ENCODE results near the gene FBXO17. TPM values are rescaled to one million over a fixed set of nuclear protein-coding genes. Genes with fewer than 3 reads are reported as not detected.
A peak's percentile ranks its signal among the peaks of the same experiment; 100 is the strongest.

FBXO17 gene
- total RNA-seq, 1 donor from 2014 or later, result 44.9 TPM

DNA sequence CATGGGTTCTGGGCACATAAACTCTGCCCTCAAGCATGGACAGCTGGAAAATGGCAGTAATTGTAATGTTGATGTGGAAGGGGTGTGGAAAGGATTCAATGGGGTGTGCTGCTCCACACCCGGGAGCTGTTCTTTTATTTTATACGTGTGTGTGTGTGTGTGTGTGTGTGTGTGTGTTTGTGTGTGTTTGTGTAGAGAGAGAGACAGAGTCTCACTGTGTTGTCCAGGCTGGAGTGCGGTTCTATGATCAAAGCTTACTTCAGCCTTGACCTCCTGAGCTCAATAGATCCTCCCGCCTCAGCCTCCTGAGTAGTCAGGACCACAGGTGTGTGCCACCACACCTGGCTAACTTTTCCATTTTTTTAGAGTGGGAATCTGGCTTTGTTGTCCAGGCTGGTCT, 42.0 kb downstream of the FBXO17 start:
- Mint-ChIP-seq H3K27ac (ENCODE audit: unreplicated experiment) (no peak overlapping the region), H3K4me3 (ENCODE audit: unreplicated experiment) (no peak overlapping the region), H3K36me3 (ENCODE audit: unreplicated experiment) (peaks cover 12% of the 10 kb centered on the region), H3K9me3 (ENCODE audit: unreplicated experiment) (peaks cover 6% of the 10 kb centered on the region), H3K4me1 (ENCODE audit: unreplicated experiment) (peaks cover 22% of the 10 kb centered on the region), H3K27me3 (ENCODE audit: unreplicated experiment) (no peaks in the 10 kb centered on the region)
- no peak for DNase-seq (ENCODE audit: extremely low spot score, unreplicated experiment)
- TF ChIP-seq, protein P1, sequence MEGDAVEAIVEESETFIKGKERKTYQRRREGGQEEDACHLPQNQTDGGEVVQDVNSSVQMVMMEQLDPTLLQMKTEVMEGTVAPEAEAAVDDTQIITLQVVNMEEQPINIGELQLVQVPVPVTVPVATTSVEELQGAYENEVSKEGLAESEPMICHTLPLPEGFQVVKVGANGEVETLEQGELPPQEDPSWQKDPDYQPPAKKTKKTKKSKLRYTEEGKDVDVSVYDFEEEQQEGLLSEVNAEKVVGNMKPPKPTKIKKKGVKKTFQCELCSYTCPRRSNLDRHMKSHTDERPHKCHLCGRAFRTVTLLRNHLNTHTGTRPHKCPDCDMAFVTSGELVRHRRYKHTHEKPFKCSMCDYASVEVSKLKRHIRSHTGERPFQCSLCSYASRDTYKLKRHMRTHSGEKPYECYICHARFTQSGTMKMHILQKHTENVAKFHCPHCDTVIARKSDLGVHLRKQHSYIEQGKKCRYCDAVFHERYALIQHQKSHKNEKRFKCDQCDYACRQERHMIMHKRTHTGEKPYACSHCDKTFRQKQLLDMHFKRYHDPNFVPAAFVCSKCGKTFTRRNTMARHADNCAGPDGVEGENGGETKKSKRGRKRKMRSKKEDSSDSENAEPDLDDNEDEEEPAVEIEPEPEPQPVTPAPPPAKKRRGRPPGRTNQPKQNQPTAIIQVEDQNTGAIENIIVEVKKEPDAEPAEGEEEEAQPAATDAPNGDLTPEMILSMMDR (IDR thresholded peaks at IDR 0.05), result no peak

DNA sequence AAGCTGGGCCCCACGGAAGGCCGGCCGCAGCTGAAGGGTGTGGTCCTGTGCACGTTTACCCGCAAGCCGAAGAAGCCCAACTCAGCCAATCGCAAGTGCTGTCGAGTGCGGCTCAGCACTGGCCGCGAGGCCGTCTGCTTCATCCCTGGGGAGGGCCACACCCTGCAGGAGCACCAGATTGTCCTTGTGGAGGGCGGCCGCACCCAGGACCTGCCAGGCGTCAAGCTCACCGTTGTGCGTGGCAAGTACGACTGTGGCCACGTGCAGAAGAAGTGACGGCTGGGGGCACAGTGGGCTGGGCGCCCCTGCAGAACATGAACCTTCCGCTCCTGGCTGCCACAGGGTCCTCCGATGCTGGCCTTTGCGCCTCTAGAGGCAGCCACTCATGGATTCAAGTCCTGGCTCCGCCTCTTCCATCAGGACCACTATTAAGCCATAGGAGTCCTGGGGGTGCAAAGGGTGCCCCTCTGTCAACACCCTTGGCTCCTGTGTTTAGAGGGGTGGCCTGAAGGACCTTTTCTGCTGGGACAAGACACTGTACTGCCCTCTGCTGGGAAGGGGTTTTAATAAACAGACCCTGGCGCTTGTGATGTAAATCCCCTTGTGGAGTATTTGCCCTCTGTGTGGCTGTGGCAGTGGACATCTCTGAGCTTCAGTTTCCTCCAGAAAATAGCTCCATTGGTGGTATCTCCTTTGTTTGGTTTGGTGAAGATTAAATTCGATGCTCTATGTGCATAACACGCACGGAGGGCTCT, 42.9 kb downstream of the FBXO17 start:
- peak overlapping the region; percentile 38 for H3K4me3 Mint-ChIP-seq (ENCODE audit: unreplicated experiment)
- H3K36me3 Mint-ChIP-seq (ENCODE audit: unreplicated experiment), result peaks cover 12% of the 10 kb centered on the region
- peaks cover 6% of the 10 kb centered on the region for H3K9me3 Mint-ChIP-seq (ENCODE audit: unreplicated experiment)
- H3K27me3 Mint-ChIP-seq (ENCODE audit: unreplicated experiment), result no peaks in the 10 kb centered on the region
- H3K27ac Mint-ChIP-seq (ENCODE audit: unreplicated experiment), result no peak overlapping the region
- TF ChIP-seq, protein P1 (IDR thresholded peaks at IDR 0.05), result peak; percentile 45
- DNase-seq (ENCODE audit: extremely low spot score, unreplicated experiment), result no peak
- peaks cover 22% of the 10 kb centered on the region for H3K4me1 Mint-ChIP-seq (ENCODE audit: unreplicated experiment)

DNA sequence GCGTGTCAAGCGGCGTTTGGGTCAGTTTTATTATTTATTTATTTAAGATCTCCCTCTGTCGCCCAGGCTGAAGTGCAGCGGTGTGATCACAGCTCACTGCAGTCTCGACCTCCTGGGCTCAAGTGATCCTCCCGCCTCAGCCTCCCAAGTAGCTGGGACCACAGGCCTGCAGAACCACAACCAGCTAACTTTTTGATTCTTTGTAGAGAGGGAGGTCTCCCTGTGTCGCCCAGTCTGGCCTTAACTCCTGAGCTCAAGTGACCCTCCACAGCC, 44.1 kb downstream of the FBXO17 start:
- TF ChIP-seq, protein P1 (IDR thresholded peaks at IDR 0.05), result no peak
- no peak for DNase-seq (ENCODE audit: extremely low spot score, unreplicated experiment)
- Mint-ChIP-seq H3K9me3 (ENCODE audit: unreplicated experiment) (peaks cover 6% of the 10 kb centered on the region), H3K27ac (ENCODE audit: unreplicated experiment) (peak overlapping the region; percentile 96), H3K4me1 (ENCODE audit: unreplicated experiment) (peaks cover 22% of the 10 kb centered on the region), H3K4me3 (ENCODE audit: unreplicated experiment) (peak overlapping the region; percentile 94), H3K36me3 (ENCODE audit: unreplicated experiment) (peaks cover 12% of the 10 kb centered on the region), H3K27me3 (ENCODE audit: unreplicated experiment) (no peaks in the 10 kb centered on the region)

DNA sequence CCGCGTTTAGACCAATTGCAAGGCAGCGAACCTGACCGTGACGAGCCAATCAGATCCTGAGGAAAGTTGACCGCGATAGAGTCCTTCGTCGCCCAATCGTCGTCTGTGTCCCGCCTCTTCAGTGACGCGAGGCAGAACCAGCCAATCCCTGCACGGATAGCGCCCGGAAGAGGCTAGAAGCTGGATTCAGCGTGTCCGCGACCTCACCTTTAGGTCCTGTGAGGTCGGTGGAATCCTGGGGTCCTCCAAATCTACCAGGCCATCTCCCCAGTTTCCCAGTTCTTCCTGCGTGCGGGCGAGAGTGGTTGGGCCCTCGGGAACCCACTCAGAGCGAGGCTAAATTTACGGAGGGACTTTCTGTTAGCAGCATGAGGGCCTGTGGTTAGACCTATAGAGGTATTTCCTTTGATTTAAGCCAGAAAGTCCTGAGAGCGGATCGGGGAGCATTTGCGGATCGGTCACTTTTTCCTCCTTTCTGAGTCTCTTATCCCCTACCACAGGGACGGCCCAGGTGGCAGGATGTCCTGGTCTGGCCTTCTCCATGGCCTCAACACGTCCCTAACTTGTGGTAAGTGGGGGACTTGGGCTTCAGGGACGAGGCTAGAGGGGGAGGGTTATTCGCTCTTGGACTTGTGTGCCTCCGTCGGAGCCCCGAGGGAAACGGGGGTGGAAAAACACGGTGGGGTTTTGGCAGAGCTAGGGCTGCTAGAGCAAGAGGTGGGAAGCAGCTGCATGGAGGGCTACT, 44.6 kb downstream of the FBXO17 start, which contains the start of gene MRPS12:
TSS of gene MRPS12 (plus strand) at position 169 of the 745 bp plus-strand sequence. CDS start at position 520, 351 bp downstream.
- H3K27ac Mint-ChIP-seq (ENCODE audit: unreplicated experiment), result peak within 1 kb of the TSS; percentile 96
- peaks cover 6% of the 10 kb centered on the region for H3K9me3 Mint-ChIP-seq (ENCODE audit: unreplicated experiment)
- H3K4me3 Mint-ChIP-seq (ENCODE audit: unreplicated experiment), result peak within 1 kb of the TSS; percentile 94
- H3K27me3 Mint-ChIP-seq (ENCODE audit: unreplicated experiment), result no peaks in the 10 kb centered on the region
- TF ChIP-seq, protein P1 (IDR thresholded peaks at IDR 0.05), result no peak
- peaks cover 22% of the 10 kb centered on the region for H3K4me1 Mint-ChIP-seq (ENCODE audit: unreplicated experiment)
- DNase-seq (ENCODE audit: extremely low spot score, unreplicated experiment), result peak; percentile 99
- peaks cover 12% of the 10 kb centered on the region for H3K36me3 Mint-ChIP-seq (ENCODE audit: unreplicated experiment)
